Mucosa of descending colon (tissue), 3 donors: ENCODE results near the gene CTSD. TPM values are rescaled to one million over a fixed set of nuclear protein-coding genes. Genes with fewer than 3 reads are reported as not detected.

Experiments used
- ATAC-seq: fragments of 200-7000 bp; cut with Tn5 transposase; one replicate; pipeline ENCODE4 v1.9.1; 2020; ENCODE audit warnings: mild to moderate bottlenecking, moderate library complexity
- DNase-seq, 3 donors: peaks; one replicate each; pipeline ENCODE4 v3.0.0-alpha.2; 2020
- H3K36me3 ChIP-seq: fragments of 200-600 bp; one replicate; pipeline ENCODE4 v1.8.0; 2021; ENCODE audit warnings: low read depth, mild to moderate bottlenecking
- H3K4me1 ChIP-seq: fragments of 200-600 bp; one replicate; pipeline ENCODE4 v1.8.0; 2021; ENCODE audit warnings: low read depth, mild to moderate bottlenecking
- H3K4me3 ChIP-seq: fragments of 200-600 bp; one replicate; pipeline ENCODE4 v1.8.0; 2021; ENCODE audit warnings: mild to moderate bottlenecking
- H3K9me3 ChIP-seq: fragments of 200-600 bp; one replicate; pipeline ENCODE4 v1.8.0; 2021; ENCODE audit warnings: mild to moderate bottlenecking
- CTCF ChIP-seq: fragments of 200-600 bp; IDR thresholded peaks from one replicate; pipeline ENCODE4 v1.8.0; 2022; ENCODE audit warnings: antibody characterized with exemption, mild to moderate bottlenecking
- intact Hi-C, 2 donors: fragments of 100-400 bp; cut with DNase I in 1 of 2; cut with micrococcal nuclease in 1 of 2; formaldehyde crosslinking; loops; one replicate each; pipeline versions ENCODE4 v1.11.0 to v1.11.1; 2022; cut with DNase I, micrococcal nuclease
- total RNA-seq, 3 donors: library from RNA; stranded (reverse); fragmentation: NEBNext Ultra II Directional in 2 of 3; extraction: Animal tissue kit (Norgen Biotek cat#: 25700) in 2 of 3; gene quantifications; one replicate each; pipeline versions ENCODE4 v1.2.1 to v1.2.4, GENCODE V29; 2021 to 2023
- donor health status: DM: no; HTN: no; CAD: no; lungs with moderate emphysema.
- donor health status: DM: no; HTN: no; CAD: no.
- donor health status: DM: no; HTN: yes; CAD: no.

Gene CTSD
- total RNA-seq, 3 donors from 2014 or later = 631 to 1,107 (median 1,007) TPM

GRCh38 chr11:1757861-1758610, 5.7 kb downstream of the CTSD start:
- Histone ChIP-seq H3K4me1 (peaks cover 38% of the 10 kb centered on the region), H3K4me3 (no peak overlapping the region), H3K9me3 (no peaks in the 10 kb centered on the region), H3K36me3 (peaks cover 10% of the 10 kb centered on the region)
- intact Hi-C loops = no loop called here
- TF ChIP-seq CTCF = no peak
- peak; percentile 28 for ATAC-seq
- DNase-seq = peak; percentile 55 to 83 (median 68)

- no peak for TF ChIP-seq CTCF
- Histone ChIP-seq H3K9me3 (no peaks in the 10 kb centered on the region), H3K4me3 (no peak overlapping the region), H3K36me3 (peaks cover 10% of the 10 kb centered on the region), H3K4me1 (peaks cover 28% of the 10 kb centered on the region)
- DNase-seq (peak in 2 of 3 donors; percentile 32 to 61), ATAC-seq (no peak)
- intact Hi-C loops = no loop called here
Measured at GRCh38 chr11:1756791-1757771, 6.6 kb downstream of the CTSD start.

- Histone ChIP-seq H3K4me1 (peaks cover 17% of the 10 kb centered on the region), H3K36me3 (peaks cover 10% of the 10 kb centered on the region), H3K9me3 (no peaks in the 10 kb centered on the region), H3K4me3 (no peak overlapping the region)
- peak in 2 of 3 donors; percentile 32 to 60 for DNase-seq
- no peak for ATAC-seq
- no peak for TF ChIP-seq CTCF
- intact Hi-C loops = no loop called here
Measured at GRCh38 chr11:1755692-1756561, 7.8 kb downstream of the CTSD start.

GRCh38 chr11:1755344-1755691, 8.4 kb downstream of the CTSD start:
- peaks cover 10% of the 10 kb centered on the region for H3K36me3 ChIP-seq
- intact Hi-C loops = no loop called here
- no peak for ATAC-seq

More at GRCh38 chr11:1755344-1755691, 8.4 kb downstream of the CTSD start:
- DNase-seq = no peak
- no peak for TF ChIP-seq CTCF
- H3K9me3 ChIP-seq = no peaks in the 10 kb centered on the region
- H3K4me1 ChIP-seq = peaks cover 11% of the 10 kb centered on the region
- no peak overlapping the region for H3K4me3 ChIP-seq
